HS-27A (cell line): ENCODE measurements around the gene AGK.

Source experiments
- DNase-seq: peaks from one replicate; pipeline ENCODE4 v3.0.0-alpha.2; 2012; ENCODE audit warnings: low read depth, missing footprints

Gene AGK, protein sequence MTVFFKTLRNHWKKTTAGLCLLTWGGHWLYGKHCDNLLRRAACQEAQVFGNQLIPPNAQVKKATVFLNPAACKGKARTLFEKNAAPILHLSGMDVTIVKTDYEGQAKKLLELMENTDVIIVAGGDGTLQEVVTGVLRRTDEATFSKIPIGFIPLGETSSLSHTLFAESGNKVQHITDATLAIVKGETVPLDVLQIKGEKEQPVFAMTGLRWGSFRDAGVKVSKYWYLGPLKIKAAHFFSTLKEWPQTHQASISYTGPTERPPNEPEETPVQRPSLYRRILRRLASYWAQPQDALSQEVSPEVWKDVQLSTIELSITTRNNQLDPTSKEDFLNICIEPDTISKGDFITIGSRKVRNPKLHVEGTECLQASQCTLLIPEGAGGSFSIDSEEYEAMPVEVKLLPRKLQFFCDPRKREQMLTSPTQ

DNA sequence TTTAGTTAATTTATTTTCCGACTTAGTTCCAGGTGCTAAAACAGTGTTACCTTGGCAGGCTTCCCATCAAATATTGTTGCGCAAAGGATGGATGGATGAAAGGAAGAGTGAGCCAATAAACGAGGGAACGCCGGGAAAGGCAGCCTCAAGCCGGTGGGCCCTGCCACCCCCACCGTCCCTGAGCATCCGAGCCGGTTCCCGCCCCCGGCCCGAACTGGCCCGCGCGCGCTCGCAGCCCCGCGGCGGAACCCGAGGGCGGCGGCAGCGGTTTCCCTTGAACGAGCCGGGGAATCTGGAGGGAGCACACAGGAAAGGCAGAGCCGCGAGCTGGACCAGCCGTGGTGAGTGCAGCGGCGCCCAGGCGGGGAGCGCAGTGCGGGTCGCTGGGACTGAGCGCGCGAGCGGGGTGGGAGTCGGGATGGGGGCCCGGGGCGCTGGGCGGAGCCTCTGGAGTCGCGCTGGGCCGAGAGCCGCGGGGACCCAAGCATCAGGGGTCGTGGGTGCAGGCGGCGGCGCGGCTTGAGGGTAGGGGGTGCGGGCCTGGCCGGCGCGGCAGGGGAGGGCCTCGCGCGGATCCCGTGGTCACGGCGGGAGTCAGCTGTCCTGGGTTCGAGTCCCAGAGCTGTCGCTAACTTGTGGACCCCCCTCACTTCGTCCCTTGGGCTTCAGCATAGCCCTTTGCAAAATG, at the start of gene AGK:
AGK (plus strand) TSS at position 317 of the 688 bp plus-strand sequence. CDS start 4,057 bp downstream, outside the sequence.
- DNase-seq, result peak; percentile 26

DNA sequence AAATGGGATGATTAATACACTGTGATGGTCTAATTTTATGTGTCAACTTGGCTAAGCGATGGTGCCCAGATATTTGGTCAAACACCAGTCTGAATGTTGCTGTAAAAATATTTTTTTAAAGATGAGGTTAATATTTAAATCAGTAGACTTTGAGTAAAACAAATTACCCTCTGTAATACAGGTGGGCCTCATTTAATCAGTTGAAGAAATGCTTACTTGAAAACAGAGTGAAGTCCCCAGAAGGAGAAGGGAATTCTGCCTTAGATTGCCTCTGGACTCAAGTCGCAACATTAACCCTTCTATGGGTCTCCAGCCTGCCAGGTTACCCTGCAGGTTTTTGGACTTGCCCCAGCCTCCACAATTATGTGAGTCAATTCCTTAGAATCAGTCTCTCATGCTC, 49.8 kb upstream of the AGK start:
- no peak for DNase-seq

DNA sequence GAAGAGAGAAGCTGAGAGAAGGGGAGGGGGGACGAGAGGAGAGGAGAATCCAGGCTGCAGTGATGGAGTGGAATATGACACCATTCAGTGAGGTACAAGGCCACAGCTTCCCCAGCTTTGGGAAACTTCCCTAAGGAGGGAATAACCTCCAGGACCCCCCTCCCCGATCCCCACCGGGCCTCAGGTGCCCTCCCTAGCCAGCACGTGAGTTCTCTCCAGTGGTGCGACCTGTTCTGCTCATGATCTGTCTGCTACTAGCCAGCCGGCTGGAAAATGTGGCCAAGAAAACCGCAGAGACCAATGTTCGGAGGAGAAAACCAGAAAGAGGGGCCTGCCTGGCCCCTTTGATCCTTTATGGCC, 39.9 kb upstream of the AGK start:
- DNase-seq, result no peak

DNA sequence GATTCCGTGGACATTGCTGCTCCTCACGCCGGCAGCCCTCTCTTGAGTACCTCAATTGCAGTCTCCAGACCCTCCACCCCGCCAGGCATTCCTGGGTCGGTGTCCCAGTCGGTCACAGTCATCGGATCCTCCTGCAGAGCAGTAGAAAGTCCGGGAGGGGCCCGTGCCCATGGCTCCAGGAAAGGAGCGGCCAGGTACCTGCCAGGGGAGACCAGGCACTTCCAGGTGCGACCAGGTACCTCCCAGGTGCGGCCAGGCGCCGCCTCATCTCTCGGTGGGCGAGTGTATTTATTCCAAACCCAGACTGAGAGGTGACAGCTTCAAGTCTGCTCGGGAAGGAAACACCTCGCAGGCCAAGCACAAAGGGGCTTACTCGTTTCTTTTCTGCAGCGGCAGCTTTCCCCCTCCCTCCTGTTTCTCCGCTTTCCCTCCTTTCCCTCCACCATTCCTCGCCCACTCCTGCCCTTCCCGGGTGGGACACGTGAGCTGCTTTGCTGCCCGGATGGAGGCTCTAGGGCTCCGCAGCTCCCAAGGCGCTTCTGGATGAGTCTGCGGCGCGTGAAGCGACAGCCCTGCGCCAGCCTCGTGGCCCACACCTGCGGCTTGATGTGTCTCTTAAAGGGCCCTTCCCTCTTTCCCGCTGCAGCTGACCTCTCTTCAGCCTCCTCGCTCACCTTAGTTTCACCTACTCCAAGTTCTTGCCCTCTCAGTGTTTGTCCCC, 39.4 kb upstream of the AGK start:
- DNase-seq, result no peak

DNA sequence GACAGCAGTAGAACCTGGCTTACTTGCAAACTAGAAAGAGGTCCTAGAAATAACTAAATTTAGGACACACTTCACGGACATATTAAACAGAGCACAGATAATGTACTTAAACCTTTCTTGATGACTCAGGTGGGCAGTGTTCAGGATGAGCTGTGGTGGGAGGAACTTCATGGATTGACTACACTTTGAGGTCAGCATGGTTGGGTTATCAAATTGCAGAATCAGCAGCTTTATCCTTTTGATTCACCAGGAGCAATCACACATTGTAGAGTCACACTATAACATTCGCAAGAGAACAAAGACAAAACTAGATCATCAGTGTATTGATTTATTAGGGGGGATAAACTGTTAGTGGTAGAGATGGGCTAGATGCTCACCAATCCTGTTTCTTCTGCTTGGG, 38.6 kb upstream of the AGK start:
- no peak for DNase-seq

DNA sequence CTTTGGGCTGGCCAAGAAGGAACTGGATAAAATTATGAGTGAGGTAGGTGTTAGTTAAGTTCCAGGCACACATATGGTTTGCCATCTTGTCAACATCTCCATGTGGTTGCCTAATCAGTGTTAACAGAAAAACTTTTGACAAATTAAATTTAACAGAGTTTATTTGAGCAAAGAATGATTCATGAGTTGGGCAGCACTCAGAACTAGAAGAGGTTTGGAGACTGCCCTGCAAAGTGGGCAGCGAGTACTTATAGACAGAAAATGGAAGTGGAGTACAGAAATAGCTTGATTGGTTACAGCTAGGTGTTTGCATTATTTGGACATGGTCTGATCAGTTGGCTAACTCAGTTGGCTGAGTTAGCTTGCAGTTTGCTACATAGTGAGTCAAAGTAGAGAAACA, 37.5 kb upstream of the AGK start:
- DNase-seq, result no peak

DNA sequence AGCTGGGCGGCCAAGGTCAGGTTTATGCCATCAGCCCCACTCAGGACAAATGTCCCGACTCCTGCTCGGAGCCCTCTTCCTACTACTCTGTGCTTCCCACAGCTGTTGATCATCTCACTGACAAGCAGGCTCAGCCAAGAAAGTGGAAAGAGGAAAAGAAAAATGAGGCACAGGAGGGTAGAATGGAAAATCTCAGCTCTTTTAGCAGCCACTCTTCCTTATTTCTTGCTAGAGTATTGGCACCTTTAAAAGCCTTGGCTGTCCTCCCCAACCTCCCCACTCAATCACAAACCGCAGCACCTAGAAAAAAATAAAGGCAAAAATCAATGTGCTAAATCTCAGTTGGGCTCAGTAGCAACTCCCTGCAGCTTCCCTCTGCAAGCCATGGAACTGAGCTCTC, 35.3 kb upstream of the AGK start:
- DNase-seq, result no peak

DNA sequence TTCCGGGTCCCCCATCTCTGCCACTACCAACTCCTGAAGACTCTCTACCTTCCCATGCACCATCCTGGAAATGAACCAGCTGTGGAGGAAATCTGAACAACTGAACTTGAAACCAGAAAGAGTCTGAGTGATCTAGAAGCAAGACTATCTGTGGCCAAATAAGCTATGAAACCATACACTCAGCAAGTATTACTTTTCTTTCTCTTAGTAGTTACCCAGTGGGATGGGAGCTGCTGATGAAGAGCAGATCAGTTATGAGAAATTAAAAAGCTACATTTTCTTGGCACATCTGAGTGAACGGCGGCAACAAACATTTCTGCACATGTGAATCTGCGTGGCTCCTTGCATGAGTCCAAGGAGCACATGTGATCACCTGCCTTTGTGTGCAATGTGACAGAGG, 31.6 kb upstream of the AGK start:
- no peak for DNase-seq

DNA sequence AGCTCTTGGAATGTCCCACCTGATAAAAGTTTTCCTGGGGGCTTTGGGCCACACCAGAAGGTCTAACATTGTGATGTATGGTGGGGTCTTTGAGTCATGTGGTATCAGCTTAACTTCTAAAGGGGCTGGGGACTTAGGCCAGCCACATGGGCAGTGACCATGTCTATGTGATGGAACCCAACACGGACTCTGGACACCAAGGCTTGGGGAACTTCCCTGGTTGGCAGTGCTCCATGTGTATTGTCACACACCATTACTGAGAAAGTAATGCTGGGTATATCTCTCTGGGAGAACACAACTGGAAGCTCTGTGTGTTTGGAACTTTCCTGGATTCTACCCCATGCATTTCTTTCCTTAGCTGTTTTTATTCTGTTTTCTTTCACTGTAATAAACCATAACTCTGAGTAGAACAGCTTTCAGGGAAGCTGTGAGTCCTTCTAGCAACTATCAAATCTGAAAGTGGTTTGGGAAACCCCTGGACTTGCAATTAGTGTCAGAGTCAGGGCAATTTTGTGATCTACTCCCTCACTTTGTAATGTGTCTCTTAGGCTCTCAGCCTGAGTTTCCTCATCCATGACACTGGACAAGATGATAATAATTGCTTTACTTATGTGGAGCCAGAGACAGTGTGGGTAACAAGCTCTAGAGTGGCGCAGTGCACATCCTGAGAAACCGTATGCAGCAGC, 28.4 kb upstream of the AGK start:
- DNase-seq, result no peak

DNA sequence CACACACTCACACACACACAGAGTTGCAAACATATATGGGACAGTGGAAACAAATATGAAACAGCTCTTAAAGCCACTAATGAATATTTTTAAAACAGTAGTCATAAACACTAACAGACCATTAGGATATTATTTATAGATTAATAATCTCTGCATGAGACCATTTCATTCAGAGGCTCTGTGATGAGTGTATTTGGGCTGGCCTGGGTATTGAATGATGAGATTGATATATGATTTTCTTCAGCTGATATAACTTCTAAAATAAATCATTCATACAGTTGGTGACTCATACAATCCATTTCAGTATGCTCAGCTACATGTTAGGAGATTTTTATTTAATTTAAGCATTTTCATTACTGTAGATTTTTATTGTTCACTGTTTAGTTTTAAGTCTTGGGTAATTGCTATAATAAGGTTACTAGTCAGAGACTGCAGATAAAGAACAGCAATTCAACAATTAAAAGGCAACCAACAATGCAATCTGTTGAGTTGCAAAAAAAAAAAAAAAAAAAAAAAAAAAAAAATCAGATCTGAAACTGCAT, 25.2 kb upstream of the AGK start:
- DNase-seq, result no peak

DNA sequence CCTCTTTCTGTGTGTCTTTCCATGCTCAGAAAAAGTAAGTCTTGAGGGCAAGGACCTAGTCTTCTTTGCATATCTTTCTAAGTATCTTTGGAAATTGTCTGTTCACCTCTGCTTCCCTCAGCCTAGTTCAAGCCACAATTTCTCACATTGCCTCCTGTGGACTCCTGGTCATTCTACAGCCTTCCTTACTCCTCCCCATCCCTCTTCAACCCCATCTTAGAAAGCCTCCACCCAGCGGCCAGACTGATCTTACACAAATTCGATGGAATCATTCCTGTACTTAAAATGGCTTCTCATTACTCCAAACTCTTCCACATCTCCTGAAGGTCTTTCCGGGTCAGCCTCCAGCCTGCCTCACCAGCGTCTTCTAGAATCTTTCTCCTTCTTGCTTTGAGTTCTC, 24.1 kb upstream of the AGK start:
- no peak for DNase-seq

DNA sequence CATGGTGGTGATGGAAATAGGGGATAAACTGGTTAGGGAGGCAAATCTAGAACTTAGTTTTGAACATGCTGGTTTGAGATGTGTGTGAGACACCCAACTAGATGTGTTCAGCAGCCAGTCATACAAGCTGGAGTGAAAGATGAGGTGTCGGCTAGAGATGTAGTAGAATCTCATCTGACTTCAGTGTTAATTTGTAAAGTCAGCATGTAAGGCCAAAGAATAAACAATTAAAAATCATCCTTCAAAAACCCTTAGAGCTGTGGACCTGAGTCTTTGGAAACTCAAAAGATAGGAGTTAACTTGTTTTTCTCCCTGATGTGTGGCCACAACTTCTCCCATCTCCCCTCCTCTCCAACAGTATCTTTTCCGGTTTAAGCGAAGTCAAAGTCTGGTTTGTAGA, 22.8 kb upstream of the AGK start:
- DNase-seq, result no peak

DNA sequence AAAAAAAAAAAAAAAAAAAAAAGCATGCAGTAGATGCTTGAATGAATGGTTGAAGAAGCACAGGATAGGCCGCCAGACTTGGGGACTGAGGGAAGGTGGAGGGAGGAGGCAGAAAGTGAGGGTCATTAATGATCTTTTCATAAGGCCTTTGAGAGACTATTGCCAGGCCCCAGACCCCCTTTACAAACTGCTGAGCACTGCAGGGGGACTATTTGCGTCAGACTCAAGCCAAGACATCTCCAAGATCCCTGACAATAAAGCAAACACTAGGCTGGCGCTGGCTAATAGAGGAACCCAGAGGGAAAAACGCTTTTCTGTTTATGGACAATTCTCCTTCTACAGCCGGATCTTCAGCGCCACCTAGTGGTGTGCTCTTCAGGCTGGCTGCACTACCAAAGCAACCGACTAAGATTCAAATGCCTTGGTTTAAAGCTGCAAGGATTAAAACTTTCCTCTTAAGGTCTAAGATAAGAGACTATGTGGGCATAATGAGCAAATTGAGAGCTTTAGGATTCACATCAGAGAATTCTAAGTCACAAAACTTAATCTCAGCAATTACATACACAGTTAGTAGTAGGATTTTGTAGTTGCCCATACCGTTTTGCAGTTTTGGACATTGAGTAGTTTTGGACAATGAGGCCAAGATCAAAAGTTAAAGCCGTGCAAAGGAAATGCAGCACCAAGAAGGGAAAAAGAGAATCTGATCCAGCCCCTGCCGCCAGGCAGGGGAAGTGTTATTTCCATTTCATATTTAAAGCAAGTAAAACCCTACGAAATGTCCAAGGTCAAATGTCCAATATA, 17.9 kb upstream of the AGK start:
- peak; percentile 20 for DNase-seq

DNA sequence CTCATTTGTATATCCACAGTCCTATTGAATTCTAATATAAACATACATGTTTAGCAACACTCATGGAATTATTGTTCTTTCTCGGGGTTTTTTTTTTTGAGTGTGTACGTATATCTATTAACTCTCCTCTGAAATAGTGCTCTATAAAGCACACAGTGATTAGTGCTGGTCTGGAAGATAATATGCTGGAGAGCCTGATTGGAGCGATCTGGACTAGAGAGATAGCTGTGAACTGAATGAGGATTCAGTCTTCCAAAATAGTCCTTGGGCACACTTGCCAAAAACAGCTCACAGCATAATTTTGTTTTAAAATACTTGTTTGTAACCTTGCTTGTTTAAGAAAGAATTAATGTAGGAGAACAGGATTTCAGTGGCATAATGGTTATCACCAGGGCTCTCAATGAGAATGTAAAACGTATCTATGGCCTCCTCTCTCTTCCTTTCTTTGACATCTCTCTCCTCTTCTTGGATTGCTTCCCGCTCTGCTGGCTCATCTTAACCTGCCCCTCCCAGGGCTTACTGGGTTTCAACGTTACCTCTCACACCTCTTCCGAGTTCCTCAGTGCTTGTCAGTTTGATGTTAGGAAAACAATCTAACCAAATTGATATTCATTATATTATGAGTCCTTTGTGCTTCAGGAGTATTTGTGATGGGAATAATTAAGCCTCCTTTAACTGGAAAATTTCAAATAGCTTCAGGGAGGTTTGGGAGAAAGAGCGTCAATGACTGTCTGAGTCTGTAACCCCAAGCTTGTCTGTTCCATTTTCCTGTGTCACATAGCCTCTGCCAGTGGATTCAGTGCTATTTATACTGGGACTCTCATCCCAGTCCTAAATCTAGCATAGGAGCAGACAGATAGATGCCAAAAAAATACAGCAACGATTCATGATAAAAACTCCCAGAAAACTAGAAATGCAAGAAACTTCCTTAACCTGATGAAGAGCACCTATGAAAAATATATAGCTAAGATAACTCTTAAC, 16.2 kb upstream of the AGK start:
- DNase-seq, result no peak

DNA sequence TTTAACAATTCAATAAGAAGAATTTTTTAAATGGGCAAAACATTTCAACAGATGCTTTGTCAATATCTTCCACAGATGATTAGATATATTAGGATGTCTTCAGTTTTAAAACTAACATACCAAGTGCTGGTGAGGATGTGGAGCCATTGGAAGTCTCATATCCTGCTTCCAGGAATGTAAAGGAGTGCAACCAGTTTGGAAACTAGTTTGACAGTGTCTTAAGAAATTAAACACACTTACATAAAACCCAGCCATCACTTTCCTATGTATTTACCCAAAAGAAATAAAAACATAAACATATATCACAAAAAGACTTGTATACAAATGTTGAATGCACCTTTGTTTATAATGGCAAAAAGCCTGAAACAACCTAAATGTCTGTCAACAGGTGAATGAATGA, 13.3 kb upstream of the AGK start:
- no peak for DNase-seq

DNA sequence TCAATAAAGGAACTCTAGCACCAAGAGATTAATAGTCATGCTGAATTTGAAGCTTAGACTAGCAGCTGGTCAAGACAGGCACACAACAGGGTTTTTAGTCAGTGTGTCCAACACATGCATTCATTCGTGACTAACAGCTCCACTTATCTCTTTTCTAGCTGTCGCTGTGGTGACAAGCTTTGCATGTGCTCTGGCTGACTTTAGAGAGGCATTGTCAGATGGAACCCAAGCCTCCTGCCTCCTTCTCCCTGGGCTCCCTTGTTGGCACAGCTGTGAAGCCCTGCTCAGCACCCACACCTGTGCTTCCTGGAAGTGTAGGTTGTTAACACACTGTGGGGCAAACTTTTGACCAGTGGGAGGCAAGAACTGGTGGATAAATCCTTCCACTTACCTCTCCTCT, 9.8 kb upstream of the AGK start:
- DNase-seq, result no peak

DNA sequence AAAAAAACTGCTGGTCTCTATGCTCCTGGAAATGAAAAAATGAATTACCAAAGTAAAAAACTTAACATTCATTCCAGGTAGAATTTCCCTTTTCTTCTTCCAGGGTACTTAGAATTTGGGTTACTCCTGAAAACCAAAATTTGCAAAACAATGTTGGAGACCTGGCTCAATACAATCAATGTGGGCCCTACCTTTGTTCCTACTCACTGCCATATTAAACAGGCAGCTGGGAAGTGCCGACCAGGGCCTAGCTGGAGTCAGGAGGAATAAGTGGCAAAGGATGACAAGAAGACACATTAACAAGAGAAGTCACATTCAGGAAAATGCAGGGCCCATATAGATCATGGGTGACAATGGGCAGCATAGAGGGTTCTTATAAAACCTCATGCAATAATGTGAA, 6.4 kb upstream of the AGK start:
- DNase-seq, result no peak

DNA sequence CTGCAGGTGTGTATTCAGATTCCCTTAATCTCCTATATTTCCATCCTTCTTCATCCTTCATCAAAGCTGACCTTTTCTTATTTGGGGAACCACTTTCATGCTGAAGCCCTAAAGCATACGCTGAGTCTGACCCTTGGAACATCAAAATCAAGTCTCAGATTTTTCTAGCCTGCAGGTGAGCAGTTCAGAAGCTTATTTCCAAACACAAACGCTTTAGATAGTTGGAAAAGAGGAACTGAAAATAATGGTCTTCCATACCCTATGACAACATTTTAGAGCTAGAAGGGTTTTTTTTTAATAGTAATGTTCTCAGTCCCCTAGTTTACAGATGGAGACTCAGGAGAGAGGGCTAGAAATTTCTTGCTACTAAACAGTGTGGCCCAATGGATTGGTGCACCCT, 1.6 kb upstream of the AGK start:
- no peak for DNase-seq

DNA sequence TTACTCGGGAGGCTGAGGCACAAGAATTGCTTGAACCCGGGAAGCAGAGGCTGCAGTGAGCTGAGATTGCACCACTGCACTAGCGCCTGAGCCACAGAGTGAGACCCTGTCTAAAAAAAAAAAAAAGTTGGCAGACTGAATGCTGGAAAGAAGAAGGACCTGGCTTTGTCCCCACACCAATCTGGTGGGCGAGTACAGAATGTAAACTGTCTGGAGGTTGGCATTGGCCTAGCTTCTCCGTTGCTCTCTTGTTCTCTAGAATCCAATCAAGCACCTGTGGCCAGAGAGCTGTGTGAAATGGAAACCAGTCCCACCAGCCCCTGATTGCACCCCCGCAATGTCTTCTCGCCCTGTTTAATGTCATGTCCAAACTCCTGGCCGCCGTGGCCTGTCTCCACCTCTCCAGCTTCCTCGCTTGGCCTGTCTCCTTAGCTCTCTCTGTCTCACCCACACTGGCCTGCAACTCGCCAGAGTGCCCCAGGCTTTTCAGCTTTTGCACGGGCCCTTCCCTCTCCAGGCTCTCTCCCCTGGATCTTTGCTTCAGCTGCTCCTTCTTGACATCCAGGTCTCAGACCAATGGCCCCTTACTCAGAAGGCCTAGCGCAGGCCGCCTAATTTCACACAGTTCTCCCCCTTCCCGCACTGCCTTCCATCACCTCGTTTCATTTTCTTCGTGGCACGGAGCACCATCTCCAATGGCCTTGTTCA, 670 bp upstream of the AGK start:
- DNase-seq, result no peak

DNA sequence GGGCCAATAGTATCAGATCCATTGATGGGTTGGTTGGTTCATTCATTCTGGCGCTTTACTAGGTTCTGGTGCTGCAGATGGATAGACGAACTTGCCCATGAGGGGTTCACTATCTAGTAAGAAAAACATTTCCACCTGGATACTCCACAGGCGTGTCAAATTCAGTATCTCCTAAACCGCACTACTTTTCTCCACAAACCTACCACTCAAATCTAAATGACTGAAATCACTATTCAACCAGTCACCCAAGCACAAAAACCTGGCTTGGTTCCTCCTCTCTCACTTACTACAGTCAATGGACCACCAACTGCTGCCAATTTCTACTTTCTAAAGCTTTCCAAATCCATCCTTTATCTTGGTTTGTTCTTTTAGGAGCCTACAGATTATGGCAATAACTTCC, 572 bp downstream of the AGK start:
- DNase-seq, result no peak
